Measurements from ENCODE around the gene NUMA1. TPM values are rescaled to one million over a fixed set of nuclear protein-coding genes. Genes with fewer than 3 reads are reported as not detected.

Gene NUMA1
- total and polyA plus RNA-seq, 2 of the 13 experiments (the other 11 are each of a cell fraction or from before 2014, with no cell fraction given): 57.3 to 60.2 TPM

DNA sequence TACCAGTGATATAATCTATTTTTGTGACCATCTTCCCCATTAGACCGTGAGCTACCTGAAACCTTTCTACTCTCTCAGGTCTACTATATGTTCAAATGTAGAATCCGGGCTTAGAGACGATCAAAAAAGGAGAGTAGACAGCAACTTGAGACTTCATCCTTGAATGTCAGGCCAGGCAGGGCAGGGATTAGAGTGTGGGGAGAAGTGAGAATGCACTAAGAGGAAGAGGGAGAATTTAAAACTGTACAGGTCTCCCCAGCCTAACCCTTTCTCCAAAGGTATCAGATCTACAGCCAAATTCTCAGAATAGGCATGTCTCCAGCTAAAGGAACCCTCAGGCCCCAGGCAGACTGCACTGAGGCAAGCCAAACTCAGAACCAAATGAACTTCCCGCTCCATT is 21.8 kb upstream of the NUMA1 start:
- CTCF ChIA-PET (ENCODE audit: low intra/inter-chr PET ratio, low total read pairs): no interaction called here
- peaks cover 39% of the 10 kb centered on the region for H3K4me1 ChIP-seq (ENCODE audit: insufficient read depth, low read length)
- peak overlapping the region; percentile 79 to 85 (median 82) for H3K4me3 ChIP-seq (replicated peaks in 1 of 3; ENCODE audit: insufficient read depth in 1 of 3, low read depth in 2 of 3, low read length in 3 of 3)
- H3K9ac ChIP-seq (ENCODE audit: insufficient read depth, low read depth, low read length): peak overlapping the region; percentile 97
- no peak overlapping the region for H2AFZ ChIP-seq (ENCODE audit: low read length)
- no peak for ATAC-seq
- peaks cover 31% of the 10 kb centered on the region for H3K79me2 ChIP-seq (ENCODE audit: insufficient read depth, low read length)
- DNase-seq (ENCODE audit: low spot score): no peak
- BruUV-seq (replicated peaks): TSS peak; percentile 69
- intact Hi-C loops (cut with micrococcal nuclease; ENCODE audit: unreplicated experiment) (loop anchor here (2.0 kb wide), 1 partner anchor 21 kb away; the partner anchor contains the start of genes LRRC51 and NUMA1), in situ Hi-C loops (cut with HindIII; ENCODE audit: extremely low pct_ligation_motif_present, low pct_unique_long_range_greater_than_20kb) (no loop called here)
- H3K36me3 ChIP-seq (replicated peaks in 1 of 2; ENCODE audit: control insufficient read depth in 1 of 2, insufficient read depth in 2 of 2, low read length in 2 of 2): peaks cover 13 to 29% of the 10 kb centered on the region in 2 experiments; a peak in 4 of 5 replicates
- H3K27ac ChIP-seq (ENCODE audit: extremely low read length, insufficient read depth, low read length): peak overlapping the region; percentile 82
- POLR2A ChIA-PET: interaction anchor here (1.7 to 2.4 kb wide), 5 partner anchors 9 to 154 kb away, joined by 4 to 13 read pairs (median 8); partner anchors contain the start of gene ANAPC15
- TF ChIP-seq, protein P1, sequence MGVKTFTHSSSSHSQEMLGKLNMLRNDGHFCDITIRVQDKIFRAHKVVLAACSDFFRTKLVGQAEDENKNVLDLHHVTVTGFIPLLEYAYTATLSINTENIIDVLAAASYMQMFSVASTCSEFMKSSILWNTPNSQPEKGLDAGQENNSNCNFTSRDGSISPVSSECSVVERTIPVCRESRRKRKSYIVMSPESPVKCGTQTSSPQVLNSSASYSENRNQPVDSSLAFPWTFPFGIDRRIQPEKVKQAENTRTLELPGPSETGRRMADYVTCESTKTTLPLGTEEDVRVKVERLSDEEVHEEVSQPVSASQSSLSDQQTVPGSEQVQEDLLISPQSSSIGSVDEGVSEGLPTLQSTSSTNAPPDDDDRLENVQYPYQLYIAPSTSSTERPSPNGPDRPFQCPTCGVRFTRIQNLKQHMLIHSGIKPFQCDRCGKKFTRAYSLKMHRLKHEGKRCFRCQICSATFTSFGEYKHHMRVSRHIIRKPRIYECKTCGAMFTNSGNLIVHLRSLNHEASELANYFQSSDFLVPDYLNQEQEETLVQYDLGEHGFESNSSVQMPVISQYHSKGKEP (CRISPR knock-in tag; IDR thresholded peaks at IDR 0.05): no peak
- TF ChIP-seq SNRNP70 (IDR thresholded peaks at IDR 0.05; ENCODE audit: low read depth, low read length) (no peak), SRY (CRISPR knock-in tag; IDR thresholded peaks at IDR 0.05) (0 out of 2 replicates have a peak, but pooled peaks have one; percentile 3), ZNF382 (CRISPR knock-in tag; IDR thresholded peaks at IDR 0.05; ENCODE audit: borderline replicate concordance) (no peak), POLR2A (IDR thresholded peaks at IDR 0.05; ENCODE audit: insufficient read depth in 1 of 2, low read depth in 2 of 2, low read length in 2 of 2) (peak in 1 of 2 experiments; percentile 22; a peak in 1 of 4 replicates), EP300 (IDR thresholded peaks at IDR 0.05; ENCODE audit: low read depth in 2 of 2, low read length in 2 of 2) (no peak), EP300 (CRISPR knock-in tag; IDR thresholded peaks at IDR 0.05; ENCODE audit: borderline replicate concordance) (no peak), CBX5 (CRISPR knock-in tag; IDR thresholded peaks at IDR 0.05; ENCODE audit: borderline replicate concordance) (no peak)
- TF ChIP-seq, protein P2, sequence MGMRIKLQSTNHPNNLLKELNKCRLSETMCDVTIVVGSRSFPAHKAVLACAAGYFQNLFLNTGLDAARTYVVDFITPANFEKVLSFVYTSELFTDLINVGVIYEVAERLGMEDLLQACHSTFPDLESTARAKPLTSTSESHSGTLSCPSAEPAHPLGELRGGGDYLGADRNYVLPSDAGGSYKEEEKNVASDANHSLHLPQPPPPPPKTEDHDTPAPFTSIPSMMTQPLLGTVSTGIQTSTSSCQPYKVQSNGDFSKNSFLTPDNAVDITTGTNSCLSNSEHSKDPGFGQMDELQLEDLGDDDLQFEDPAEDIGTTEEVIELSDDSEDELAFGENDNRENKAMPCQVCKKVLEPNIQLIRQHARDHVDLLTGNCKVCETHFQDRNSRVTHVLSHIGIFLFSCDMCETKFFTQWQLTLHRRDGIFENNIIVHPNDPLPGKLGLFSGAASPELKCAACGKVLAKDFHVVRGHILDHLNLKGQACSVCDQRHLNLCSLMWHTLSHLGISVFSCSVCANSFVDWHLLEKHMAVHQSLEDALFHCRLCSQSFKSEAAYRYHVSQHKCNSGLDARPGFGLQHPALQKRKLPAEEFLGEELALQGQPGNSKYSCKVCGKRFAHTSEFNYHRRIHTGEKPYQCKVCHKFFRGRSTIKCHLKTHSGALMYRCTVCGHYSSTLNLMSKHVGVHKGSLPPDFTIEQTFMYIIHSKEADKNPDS (CRISPR knock-in tag; IDR thresholded peaks at IDR 0.05): no peak
- peak overlapping the region; percentile 93 for H3K4me2 ChIP-seq (ENCODE audit: low read depth, low read length)
- H3K9me3 ChIP-seq (ENCODE audit: low read length): no peaks in the 10 kb centered on the region
- 27% methylated on average over 4 of the region's 4 CpGs for WGBS (ENCODE audit: low lambda C conversion rate)
- no peaks in the 10 kb centered on the region for H4K20me1 ChIP-seq (ENCODE audit: insufficient read depth, low read length)
- H3K27me3 ChIP-seq (ENCODE audit: control insufficient read depth in 1 of 2, insufficient read depth in 2 of 2, low read length in 2 of 2): no peaks in the 10 kb centered on the region; a peak in 1 of 5 replicates
- no peak for FAIRE-seq
